Suprapubic skin (tissue), 4 donors: Measurements from ENCODE around the gene TTC1.

Source experiments
- EP300 ChIP-seq: sonication (generic); formaldehyde crosslinking; IDR thresholded peaks from one replicate; pipeline ENCODE4 v1.6.1; 2017; ENCODE audit warnings: antibody characterized with exemption
- POLR2A ChIP-seq, 2 donors: fragments of 450-650 bp; IDR thresholded peaks; one replicate each; pipeline ENCODE4 v1.6.1; 2017; ENCODE audit warnings: antibody characterized with exemption in 2 of 2, mild to moderate bottlenecking in 2 of 2, moderate library complexity in 2 of 2
- POLR2AphosphoS5 ChIP-seq, 3 donors: sonication (generic); formaldehyde crosslinking; IDR thresholded peaks; one replicate each; pipeline ENCODE4 v1.6.1; 2017; ENCODE audit warnings: antibody characterized with exemption in 3 of 3
- TF ChIP-seq, protein P1 (sequence below), 2 donors: fragments of 200-600 bp in 1 of 2; fragments of 450-650 bp in 1 of 2; sonication (generic) in 1 of 2; IDR thresholded peaks; one replicate each; pipeline ENCODE4 v1.5.1; 2016 to 2019; ENCODE audit warnings: antibody characterized with exemption in 2 of 2, mild to moderate bottlenecking in 1 of 2, moderate library complexity in 1 of 2

DNA sequence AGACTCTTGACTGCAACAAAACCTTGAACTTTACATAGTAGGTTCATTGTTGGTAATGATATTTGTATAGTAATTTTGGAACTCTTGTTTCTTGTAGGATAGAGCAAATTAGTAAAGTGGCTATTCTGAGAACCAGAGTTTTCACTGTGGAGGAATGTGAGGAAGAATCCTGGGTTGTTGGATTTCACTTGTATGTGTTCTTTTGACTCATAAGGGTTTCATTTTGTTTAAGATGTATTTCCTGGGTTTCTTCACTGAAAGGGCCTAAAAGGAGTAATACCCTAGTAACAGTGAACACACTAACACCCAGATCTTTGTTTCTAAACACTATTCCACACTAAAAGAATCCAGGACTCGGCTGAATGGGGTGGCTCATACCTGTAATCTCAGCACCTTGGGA is 20.1 kb downstream of the TTC1 start:
- TF ChIP-seq POLR2A (IDR thresholded peaks at IDR 0.05) (no peak), POLR2AphosphoS5 (IDR thresholded peaks at IDR 0.05) (no peak), EP300 (no peak)
- TF ChIP-seq, protein P1, sequence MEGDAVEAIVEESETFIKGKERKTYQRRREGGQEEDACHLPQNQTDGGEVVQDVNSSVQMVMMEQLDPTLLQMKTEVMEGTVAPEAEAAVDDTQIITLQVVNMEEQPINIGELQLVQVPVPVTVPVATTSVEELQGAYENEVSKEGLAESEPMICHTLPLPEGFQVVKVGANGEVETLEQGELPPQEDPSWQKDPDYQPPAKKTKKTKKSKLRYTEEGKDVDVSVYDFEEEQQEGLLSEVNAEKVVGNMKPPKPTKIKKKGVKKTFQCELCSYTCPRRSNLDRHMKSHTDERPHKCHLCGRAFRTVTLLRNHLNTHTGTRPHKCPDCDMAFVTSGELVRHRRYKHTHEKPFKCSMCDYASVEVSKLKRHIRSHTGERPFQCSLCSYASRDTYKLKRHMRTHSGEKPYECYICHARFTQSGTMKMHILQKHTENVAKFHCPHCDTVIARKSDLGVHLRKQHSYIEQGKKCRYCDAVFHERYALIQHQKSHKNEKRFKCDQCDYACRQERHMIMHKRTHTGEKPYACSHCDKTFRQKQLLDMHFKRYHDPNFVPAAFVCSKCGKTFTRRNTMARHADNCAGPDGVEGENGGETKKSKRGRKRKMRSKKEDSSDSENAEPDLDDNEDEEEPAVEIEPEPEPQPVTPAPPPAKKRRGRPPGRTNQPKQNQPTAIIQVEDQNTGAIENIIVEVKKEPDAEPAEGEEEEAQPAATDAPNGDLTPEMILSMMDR (IDR thresholded peaks at IDR 0.05) = no peak
